Activated CD4-positive, alpha-beta T cell treated with anti-CD3 and anti-CD28 coated beads, Interleukin-10, Interleukin-2, amounts not matched to agents 100 ng/mL and 50 ng/mL, durations not matched to agents 16 hours and 8 hours (primary cell): Measurements from ENCODE around the gene GRPR.

ENCODE experiments used
- DNase-seq: peaks from one replicate; pipeline ENCODE4 v3.0.0-alpha.2; 2020

Gene GRPR

DNA sequence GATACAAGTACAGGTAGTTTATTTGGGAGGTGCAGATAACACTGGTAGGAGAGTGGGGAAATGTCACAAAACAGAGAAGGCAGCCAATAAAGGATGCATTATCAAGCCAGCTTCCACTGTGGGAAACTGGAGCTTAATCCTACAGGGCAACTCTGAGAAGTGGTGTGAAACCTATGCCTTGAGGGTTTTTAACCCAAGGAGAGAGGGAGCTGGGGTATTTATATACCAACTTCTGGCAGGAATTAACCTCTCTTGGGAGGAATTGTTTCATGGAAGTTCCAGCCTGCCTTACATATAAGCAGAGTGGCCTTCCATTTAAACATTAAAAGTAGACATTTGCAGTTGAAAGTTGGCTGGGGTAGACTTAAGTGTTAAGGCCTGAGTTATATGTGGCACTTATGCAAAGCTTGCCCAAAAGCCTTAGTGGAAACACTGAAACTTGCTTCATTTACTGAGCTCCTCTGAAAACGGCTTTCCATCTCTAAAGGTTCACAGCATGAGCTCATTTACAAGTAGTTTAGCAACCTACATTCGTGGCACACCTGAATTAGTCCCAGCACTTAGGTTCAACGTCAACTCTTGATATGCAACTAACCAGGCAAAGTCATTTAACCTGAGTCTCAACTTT is 63.1 kb downstream of the GRPR start:
- DNase-seq, result no peak

DNA sequence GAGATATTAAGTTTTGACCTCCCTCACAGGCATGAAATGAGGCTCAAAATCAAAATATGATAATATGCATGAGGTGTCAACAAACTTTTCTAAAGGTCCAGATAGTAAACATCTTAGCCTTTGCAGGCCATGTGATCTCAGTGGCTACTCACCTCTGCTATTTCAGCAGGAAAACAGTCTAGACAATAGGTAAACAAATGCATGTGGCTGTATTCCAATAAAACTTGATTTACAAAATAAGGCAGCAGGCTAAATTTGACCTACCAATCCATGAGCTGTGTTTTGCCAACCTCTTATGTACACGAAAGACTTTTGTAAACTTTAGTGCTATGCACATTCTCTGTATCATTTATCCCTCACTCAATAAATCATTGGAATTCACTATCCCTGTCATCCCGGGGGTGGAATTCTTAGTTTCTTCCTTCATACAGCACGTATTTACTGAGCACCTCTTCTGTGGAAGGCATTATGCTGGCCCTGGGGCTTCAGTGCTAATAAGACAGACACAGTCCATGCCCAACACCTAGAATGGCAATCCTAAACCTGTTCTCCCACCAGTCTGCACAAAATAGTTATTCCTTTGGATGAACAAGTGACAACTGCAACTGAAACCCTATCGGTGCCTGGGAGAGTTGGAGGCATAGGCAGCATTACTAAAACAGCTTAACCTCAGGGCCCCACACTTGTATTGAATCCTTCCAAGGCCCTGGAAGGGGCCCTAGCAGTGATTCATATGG is 63.8 kb downstream of the GRPR start:
- no peak for DNase-seq

GRCh38 chrX:16188687-16189086 is 65.3 kb downstream of the GRPR start:
- DNase-seq, result no peak

GRCh38 chrX:16191605-16192004 is 68.2 kb downstream of the GRPR start:
- DNase-seq, result no peak

- no peak for DNase-seq
Observed at GRCh38 chrX:16196829-16197228, 73.5 kb downstream of the GRPR start.

DNA sequence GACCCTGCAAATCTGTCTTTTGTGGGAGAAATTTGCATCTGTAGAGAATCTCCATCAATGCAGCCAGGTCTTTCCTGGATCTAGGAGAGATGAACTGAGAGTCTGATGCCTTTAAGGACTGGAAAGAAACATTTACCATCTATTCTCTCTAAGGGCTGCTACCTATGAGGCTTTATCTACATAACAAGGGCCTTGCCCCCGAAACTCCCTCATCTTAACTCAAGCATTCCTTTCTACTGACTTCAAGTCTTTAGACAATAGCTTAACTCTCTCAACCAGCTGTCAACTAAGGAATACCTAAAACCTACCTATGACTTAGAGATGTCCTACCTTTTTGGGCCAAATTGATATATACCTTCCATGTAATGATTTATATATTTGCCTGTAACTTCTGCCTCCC is 76.0 kb downstream of the GRPR start:
- DNase-seq, result no peak

DNA sequence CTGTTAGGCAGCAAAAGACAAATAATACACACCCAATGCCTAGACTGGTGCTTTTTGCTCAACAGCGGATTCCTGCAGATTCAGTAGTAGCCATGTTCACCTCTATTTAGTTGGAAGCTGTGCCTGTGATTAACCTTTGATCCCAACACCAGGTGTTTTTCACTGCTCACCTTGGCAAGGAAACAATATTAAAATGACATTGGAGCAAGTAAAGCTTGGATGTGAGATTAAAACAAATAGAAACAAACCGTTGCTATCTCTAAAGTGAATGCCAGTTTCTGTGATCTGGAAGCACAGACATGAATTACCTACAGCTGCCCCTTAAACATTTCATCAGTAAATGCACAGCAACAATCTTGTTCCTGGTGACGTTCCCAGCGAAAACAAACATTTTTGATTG is 79.6 kb downstream of the GRPR start:
- no peak for DNase-seq
